ENCODE measurements around the gene ADORA2A. TPM values are rescaled to one million over a fixed set of nuclear protein-coding genes. Genes with fewer than 3 reads are reported as not detected.
"Not testable (repeated sequence)": the region's sequence is repeated elsewhere in the genome, so short reads cannot be mapped to it uniquely, and the experiment has no call there.

ADORA2A gene
- total RNA-seq, 1 donor, result 3.9 TPM

- no peak overlapping the region for H3K4me3 ChIP-seq (ENCODE audit: low read depth, low read length)
- no peak for TF ChIP-seq CTCF (IDR thresholded peaks at IDR 0.05; ENCODE audit: insufficient read depth, low read depth, low read length)
- no peak for DNase-seq (ENCODE audit: low read depth)
Observed at GRCh38 chr22:24482998-24483397, 55.6 kb downstream of the ADORA2A start.

GRCh38 chr22:24483976-24484545, 56.7 kb downstream of the ADORA2A start:
- H3K4me3 ChIP-seq (ENCODE audit: low read depth, low read length), result no peak overlapping the region
- no peak for TF ChIP-seq CTCF (IDR thresholded peaks at IDR 0.05; ENCODE audit: insufficient read depth, low read depth, low read length)
- no peak for DNase-seq (ENCODE audit: low read depth)

GRCh38 chr22:24485170-24485569, 57.8 kb downstream of the ADORA2A start:
- TF ChIP-seq CTCF (IDR thresholded peaks at IDR 0.05; ENCODE audit: insufficient read depth, low read depth, low read length), result no peak
- no peak for DNase-seq (ENCODE audit: low read depth)

GRCh38 chr22:24485608-24486007, 58.2 kb downstream of the ADORA2A start:
- H3K4me3 ChIP-seq (ENCODE audit: low read depth, low read length), result no peak overlapping the region
- peak; percentile 23 for TF ChIP-seq CTCF (IDR thresholded peaks at IDR 0.05; ENCODE audit: insufficient read depth, low read depth, low read length)
- no peak for DNase-seq (ENCODE audit: low read depth)

More at GRCh38 chr22:24485170-24485569, 57.8 kb downstream of the ADORA2A start:
- H3K4me3 ChIP-seq (ENCODE audit: low read depth, low read length), result no peak overlapping the region

GRCh38 chr22:24486501-24486921, 59.1 kb downstream of the ADORA2A start:
- DNase-seq (ENCODE audit: low read depth), result peak; percentile 59
- TF ChIP-seq CTCF (IDR thresholded peaks at IDR 0.05; ENCODE audit: insufficient read depth, low read depth, low read length), result no peak
- H3K4me3 ChIP-seq (ENCODE audit: low read depth, low read length), result no peak overlapping the region

GRCh38 chr22:24489011-24489410, 61.6 kb downstream of the ADORA2A start:
- no peak for DNase-seq (ENCODE audit: low read depth)
- TF ChIP-seq CTCF (IDR thresholded peaks at IDR 0.05; ENCODE audit: insufficient read depth, low read depth, low read length), result no peak
- no peak overlapping the region for H3K4me3 ChIP-seq (ENCODE audit: low read depth, low read length)

GRCh38 chr22:24489434-24489833, 62.0 kb downstream of the ADORA2A start:
- H3K4me3 ChIP-seq (ENCODE audit: low read depth, low read length); DNase-seq (ENCODE audit: low read depth): not testable (repeated sequence)

Other genes with a start within 250 kb of the ADORA2A start
- gene SUSD2, start 246.1 kb upstream of the ADORA2A start, total RNA-seq, result 0.64 and 1.3 TPM in 2 replicates
- gene GGT5, start 182.5 kb upstream of the ADORA2A start, total RNA-seq, result 0.97 and 2.2 TPM in 2 replicates
- 30.3 and 40.2 TPM in 2 replicates for gene SPECC1L, start 156.8 kb upstream of the ADORA2A start, total RNA-seq
- under 0.01 and 0.32 TPM in 2 replicates for gene UPB1, start 67.7 kb downstream of the ADORA2A start, total RNA-seq
- gene GUCD1, start 127.5 kb downstream of the ADORA2A start, total RNA-seq, result 148 and 166 TPM in 2 replicates
- 59.3 and 84.2 TPM in 2 replicates for gene SNRPD3, start 128.4 kb downstream of the ADORA2A start, total RNA-seq
- 3.9 and 5.8 TPM in 2 replicates for gene LRRC75B, start 165.5 kb downstream of the ADORA2A start, total RNA-seq
- 0.97 and 1.7 TPM in 2 replicates for gene GGT1, start 175.6 kb downstream of the ADORA2A start, total RNA-seq

Data from fibroblast of villous mesenchyme (primary cell).